HG03469 (cell line): Measurements from ENCODE around the gene ACAD11.
"Not testable (repeated sequence)": the region's sequence is repeated elsewhere in the genome, so short reads cannot be mapped to it uniquely, and the experiment has no call there.

Experiments used
- ATAC-seq: cut with Tn5 transposase; IDR thresholded peaks from one replicate; pipeline ENCODE4 v1.9.1; 2021; ENCODE audit warnings: mild to moderate bottlenecking, moderate library complexity, moderate number of reproducible peaks; ENCODE audit not compliant: unreplicated experiment

The ACAD11 gene

DNA sequence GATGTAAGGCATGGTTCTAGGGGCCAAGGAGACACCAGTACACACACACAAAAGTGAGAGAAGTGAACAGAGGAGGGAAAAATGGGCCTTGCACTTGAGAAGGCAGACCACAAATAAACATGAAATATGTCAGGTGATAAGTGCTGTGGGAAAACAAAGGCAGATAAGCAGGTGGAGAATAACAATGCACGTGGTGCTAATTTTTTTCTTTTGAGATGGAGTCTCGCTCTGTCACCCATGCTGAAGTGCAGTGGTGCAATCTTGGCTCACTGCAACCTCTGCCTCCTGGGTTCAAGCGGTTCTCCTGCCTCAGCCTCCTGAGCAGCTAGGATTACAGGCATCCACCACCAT lies 103.6 kb downstream of the ACAD11 start:
- not testable (repeated sequence) for ATAC-seq

DNA sequence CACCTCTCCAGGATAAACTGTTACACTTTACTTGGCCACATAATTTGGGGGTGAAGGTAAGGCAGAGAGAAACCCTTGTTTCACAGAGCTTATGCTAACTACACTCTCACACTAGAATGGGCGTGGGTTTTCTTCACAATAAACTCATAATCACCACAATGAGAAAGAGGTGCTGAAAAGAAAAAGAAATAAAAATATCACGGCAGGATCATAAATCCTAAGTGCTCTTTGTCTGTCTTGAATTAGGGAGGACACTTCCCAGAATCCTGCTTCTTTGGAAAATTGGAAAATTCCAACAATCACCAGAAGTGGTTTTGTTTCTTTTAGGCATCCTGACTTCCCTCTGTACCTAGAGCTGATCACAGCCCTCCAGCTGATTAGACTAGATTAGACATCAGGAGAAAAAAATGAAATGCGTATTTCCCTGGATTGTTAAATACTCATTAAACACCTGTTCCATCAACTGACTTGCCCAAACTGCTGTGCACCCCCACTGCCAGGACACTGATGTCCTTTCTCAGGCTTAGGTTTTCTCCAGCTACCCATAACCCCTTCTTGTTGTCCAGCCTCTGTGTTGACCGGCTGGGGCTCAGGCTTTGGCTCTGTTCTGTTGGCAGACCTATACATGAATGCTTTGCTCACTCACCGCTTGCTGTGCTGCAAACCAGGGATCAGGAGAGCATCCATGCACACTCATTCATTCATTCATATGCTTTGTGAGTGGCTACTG lies 104.1 kb downstream of the ACAD11 start:
- no peak for ATAC-seq

DNA sequence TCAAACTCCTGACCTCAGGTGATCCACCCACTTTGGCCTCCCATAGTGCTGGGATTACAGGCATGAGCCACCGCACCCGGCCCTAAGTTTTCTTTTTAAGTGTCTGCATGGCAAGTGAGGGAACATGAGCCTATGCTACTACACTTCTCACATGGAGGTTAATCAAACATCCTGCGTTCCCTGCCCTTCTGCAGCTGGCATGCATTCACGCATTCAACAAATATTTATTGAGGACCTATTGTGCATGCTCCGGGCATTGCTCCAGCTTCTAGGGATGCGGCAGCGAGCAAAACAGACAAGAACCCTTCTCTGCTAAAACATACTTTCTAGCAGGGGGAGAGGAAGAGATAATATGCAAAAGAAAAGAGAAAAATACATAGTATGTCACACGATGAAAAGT lies 105.2 kb downstream of the ACAD11 start:
- ATAC-seq, result no peak

DNA sequence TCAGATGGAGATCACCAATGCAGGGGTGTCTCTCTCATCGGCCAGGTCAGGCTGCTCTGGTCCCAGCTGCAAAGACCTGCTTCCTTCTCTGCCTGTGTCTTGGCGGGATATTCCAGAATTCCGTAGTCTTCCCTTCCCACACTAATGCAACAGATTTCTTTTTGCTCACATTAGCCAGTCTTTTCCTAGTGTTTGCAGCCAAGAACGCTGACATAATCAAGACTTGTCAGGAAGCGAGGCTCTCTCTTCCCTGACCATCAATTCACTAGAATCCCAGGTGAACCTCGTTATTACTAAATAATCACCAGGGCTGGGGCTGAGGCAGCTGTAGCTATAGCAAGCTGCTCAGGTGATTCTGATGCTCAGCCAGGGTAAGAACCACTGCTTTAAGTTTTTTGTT lies 105.8 kb downstream of the ACAD11 start:
- ATAC-seq, result no peak

GRCh38 chr3:132550579-132551305 lies 108.9 kb downstream of the ACAD11 start:
- no peak for ATAC-seq

DNA sequence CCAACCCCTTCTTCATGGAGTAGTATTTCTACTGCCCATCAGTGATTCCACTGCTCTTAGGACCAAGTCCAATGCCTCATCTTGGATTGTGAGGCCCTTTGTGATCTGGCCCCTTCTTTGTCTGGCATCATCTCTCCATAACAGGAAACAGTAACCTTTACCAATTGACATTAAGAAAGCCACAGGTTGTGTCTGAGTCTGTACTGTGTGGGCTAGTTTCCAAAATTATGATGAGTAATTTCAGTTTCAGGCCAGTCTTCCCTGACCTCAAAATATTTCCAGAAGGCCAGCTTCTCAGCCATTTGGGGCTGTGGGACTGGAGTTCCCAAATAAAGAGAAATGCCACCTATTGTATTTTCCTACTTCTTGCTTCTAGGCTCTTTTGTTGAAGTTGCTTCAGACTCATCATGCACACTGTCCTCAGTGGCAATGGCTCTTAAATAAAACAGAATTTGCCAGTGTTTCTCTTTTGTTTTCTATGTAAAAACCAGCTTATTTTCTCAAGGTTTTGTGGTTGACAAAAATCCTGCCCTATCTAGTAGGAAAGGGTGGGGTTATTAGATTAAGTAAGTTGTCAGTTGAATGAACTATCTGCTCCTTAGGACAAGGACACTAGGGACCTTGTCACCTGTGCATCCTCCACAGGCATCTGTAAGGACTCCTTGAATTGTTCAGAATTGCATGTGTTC lies 109.6 kb downstream of the ACAD11 start:
- peak; percentile 64 for ATAC-seq

DNA sequence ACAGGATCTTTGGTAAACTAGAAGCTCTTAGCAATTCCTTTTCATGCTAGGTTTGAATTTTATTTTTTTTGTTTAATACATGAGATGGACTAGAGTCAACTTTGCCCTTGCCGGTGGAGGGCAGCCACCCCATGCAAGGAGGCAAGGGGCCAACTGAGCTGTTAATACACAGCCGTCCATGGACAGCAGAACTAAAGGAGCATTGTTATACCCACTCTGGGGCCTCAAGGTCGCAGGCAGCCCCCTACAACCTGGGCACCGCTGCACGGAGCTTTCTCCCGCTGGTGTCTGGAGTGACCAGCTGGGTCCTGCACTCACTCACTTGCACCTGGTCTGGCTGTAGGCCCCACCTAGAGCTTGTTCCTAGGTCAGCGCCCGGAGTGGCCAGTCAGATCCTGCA lies 110.4 kb downstream of the ACAD11 start:
- no peak for ATAC-seq

GRCh38 chr3:132545471-132545870 lies 114.1 kb downstream of the ACAD11 start:
- no peak for ATAC-seq

GRCh38 chr3:132544130-132544529 lies 115.5 kb downstream of the ACAD11 start:
- no peak for ATAC-seq

DNA sequence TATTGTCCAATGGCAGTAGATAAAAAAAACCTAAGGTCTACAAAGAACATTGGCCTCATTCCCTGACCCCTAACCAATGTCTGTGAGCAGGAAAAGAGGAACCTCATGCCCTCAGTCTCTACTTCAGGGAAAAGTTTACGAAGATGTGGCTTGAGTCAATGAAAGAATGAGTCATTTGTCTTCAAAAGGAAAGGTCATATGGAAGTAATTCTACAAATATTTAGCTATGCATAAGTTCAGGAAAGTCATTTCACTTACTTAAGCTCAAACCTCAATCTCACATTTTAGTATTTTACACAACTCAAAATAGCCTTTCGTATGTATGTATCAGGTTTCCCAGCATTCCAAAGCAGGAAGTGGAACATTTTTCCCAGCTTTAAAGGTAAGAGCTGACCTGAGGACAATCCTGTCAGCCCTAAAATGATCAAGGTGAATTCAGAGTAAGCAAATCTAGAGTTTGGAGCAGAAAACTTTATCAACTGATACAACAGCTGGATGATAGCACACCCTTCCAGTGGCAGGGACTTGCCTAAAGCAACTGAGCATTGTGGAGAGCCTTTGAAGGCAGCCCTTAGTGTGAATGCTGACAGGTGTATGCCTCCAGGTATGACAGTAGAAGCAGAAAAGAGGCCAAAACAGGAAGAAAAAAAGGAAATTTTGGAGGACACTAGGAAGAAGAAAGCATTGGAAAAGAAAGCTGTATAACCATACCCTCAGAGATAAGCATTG lies 116.4 kb downstream of the ACAD11 start:
- ATAC-seq, result no peak

GRCh38 chr3:132542577-132542976 lies 117.0 kb downstream of the ACAD11 start:
- no peak for ATAC-seq

DNA sequence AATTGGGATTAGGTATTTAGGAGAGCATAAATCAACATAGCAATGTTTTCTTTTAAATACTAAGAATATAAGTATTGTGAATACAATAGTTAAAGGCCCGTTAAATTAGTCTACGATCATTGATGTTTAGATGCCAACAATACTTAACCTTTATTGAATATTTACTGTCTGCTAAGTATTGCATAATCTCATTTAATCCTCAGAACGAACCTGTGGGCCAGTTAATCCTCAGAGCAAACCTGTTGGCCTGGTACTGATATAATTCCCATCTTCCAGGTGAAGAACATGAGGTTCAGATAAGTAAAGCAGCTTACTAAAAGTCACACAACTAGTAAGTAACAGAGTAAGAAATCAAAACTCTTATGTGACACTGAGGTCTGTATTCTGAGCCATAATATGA lies 119.9 kb downstream of the ACAD11 start:
- no peak for ATAC-seq

- ATAC-seq, result no peak
Measured at GRCh38 chr3:132538072-132538471, 121.5 kb downstream of the ACAD11 start.

DNA sequence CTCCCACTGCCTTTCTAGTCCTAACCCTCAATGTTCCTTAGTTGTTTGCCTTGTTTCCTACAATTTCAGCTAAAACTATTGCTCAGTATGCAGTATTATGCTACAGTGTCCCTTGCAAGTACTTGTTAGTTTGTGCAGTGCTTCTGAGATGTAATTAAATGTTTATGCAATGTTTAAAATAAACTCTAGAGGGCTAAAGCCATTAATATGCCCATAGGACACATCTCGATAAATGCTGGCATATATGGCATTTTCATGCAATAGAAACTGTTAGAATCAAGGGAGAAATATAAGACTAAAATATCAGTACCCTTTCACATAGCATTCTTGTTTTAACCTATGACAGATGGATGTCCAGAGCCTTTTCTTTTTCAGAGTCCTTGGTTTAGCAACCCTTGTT lies 122.3 kb downstream of the ACAD11 start:
- ATAC-seq, result no peak

GRCh38 chr3:132536442-132537153 lies 123.0 kb downstream of the ACAD11 start:
- no peak for ATAC-seq

- no peak for ATAC-seq
Measured at GRCh38 chr3:132535575-132536441, 123.8 kb downstream of the ACAD11 start.

DNA sequence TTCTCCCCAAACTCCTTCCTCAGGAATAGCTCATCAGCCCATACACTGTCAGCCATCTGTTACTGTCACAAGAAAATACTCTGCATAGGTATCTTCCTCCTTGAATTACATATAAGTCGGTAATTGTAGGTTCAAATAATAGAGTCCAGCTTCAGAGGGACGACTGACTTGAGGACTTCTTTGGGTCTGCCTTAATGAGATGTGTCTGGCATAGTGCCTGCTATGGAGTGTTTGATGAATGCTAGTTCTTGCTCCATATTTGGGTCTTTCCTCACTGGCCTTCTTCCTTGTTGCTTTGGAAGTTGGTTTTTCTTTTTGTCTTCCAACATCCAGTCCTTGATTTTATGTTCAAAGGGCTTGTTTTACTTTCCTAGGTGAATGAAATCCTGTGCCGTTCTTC lies 129.0 kb downstream of the ACAD11 start:
- ATAC-seq, result no peak

DNA sequence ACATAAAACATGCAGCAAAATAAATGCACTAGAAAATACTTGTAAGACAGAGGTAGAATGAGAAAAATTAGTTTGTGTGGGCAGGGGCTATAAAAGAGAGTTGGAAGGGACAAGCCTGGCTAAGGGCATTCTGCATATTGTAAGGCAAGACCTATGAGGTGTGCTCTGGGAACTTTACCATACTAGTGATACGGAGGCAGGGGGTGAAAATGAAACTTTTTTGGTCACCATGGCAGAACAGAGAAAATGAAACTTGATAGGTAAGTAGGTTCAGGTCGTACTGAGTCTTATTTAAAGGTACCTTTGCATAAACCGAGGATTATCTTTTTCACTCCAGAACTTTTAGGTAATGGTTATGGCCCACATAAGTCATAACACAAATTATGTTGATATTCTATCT lies 137.3 kb downstream of the ACAD11 start:
- no peak for ATAC-seq

DNA sequence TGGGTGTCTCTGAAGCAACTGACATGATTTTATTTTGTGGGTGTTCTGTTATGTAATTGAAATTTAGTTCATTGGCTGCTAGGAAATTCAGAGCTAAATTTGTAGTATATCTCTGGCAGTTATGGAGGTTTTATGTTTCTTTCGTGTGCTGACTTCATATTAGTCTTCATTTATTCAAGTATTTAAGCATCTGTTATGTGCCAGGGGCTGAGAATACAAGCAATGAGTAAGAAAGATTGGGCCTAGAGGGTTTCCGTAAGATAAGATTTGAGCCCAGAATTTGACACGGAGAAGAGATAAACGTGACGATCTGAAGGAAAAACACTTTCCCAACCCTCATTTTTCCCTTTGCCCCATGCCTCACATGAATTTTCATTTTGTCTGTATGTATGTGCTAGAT lies 137.7 kb downstream of the ACAD11 start:
- ATAC-seq, result no peak

DNA sequence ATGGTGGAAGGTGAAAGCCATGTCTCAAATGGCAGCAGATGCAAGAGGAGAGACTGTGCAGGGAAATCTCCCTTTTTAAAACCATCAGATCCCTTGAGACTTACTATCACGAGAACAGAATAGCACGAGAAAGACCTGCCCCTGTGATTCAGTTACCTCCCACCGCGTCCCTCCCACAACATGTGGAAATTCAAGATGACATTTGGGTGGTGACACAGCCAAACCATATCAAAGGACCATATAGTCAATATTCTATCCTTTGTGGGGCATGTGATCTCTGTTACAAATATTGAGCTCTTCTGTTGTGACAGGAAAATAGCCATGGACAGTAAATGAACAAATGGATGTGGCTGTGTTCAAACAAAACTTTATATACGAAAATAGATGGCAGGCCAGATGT lies 139.7 kb downstream of the ACAD11 start:
- no peak for ATAC-seq
